HepG2 (cell line): ENCODE measurements around the gene MEPCE. TPM values are rescaled to one million over a fixed set of nuclear protein-coding genes. Genes with fewer than 3 reads are reported as not detected.

Source experiments
- ADNP ChIP-seq: sonication (generic); formaldehyde crosslinking; IDR thresholded peaks from 2 replicates; pipeline ENCODE4 v1.4.0; 2020; ENCODE audit warnings: missing genetic modification reagents
- AGO1 ChIP-seq: fragments of 200-400 bp; formaldehyde crosslinking; IDR thresholded peaks from 2 replicates; pipeline ENCODE4 v1.6.1; 2017; ENCODE audit warnings: mild to moderate bottlenecking, low read depth, low read length, moderate library complexity; ENCODE audit not compliant: poor library complexity, severe bottlenecking
- CREBL2 ChIP-seq: sonication (generic); formaldehyde crosslinking; IDR thresholded peaks from 2 replicates; pipeline ENCODE4 v1.8.1; 2023; ENCODE audit warnings: missing genetic modification reagents, mild to moderate bottlenecking, borderline replicate concordance
- DMTF1 ChIP-seq: sonication (generic); formaldehyde crosslinking; IDR thresholded peaks from 2 replicates; pipeline ENCODE4 v1.4.0; 2020; ENCODE audit warnings: mild to moderate bottlenecking, missing genetic modification reagents
- KLF9 ChIP-seq: IDR thresholded peaks from 2 replicates; pipeline ENCODE4 v1.6.1; 2016; ENCODE audit warnings: low read depth
- LBX2 ChIP-seq: sonication (generic); formaldehyde crosslinking; IDR thresholded peaks from 2 replicates; pipeline ENCODE4 v1.5.0; 2020; ENCODE audit warnings: missing genetic modification reagents, mild to moderate bottlenecking, borderline replicate concordance
- MAFK ChIP-seq, 2 experiments: IDR thresholded peaks in 1 of 2; conservative IDR thresholded peaks in 1 of 2; 2 replicates each; pipeline ENCODE4 v1.6.1; 2011; ENCODE audit warnings: improper control_type of control experiment in 2 of 2, low read length in 2 of 2
- PAXIP1 ChIP-seq: sonication (generic); formaldehyde crosslinking; conservative IDR thresholded peaks from 2 replicates; pipeline ENCODE4 v1.4.0; 2020; ENCODE audit warnings: mild to moderate bottlenecking, missing genetic modification reagents, moderate library complexity
- USF2 ChIP-seq, 2 experiments: sonication (generic) in 1 of 2; formaldehyde crosslinking in 1 of 2; IDR thresholded peaks; 2 replicates each; pipeline versions ENCODE4 v1.5.1 to v1.6.1; 2011 to 2020; ENCODE audit warnings: borderline replicate concordance in 1 of 2, low read depth in 1 of 2, low read length in 1 of 2, mild to moderate bottlenecking in 1 of 2, missing genetic modification reagents in 1 of 2, moderate library complexity in 1 of 2
- ZBTB26 ChIP-seq: IDR thresholded peaks from 2 replicates; pipeline ENCODE4 v1.6.1; 2016; ENCODE audit warnings: missing compliant biosample characterization, missing genetic modification reagents, borderline replicate concordance
- ZNF33B ChIP-seq: sonication (generic); formaldehyde crosslinking; IDR thresholded peaks from 2 replicates; pipeline ENCODE4 v1.5.1; 2020; ENCODE audit warnings: mild to moderate bottlenecking, missing genetic modification reagents
- ZNF607 ChIP-seq: sonication (generic); formaldehyde crosslinking; IDR thresholded peaks from 2 replicates; pipeline ENCODE4 v1.5.1; 2020; ENCODE audit warnings: missing genetic modification reagents, mild to moderate bottlenecking, borderline replicate concordance
- ZNF7 ChIP-seq: IDR thresholded peaks from 2 replicates; pipeline ENCODE4 v1.6.1; 2016; ENCODE audit warnings: missing biosample characterization, missing genetic modification reagents
- ZNF790 ChIP-seq: sonication (generic); formaldehyde crosslinking; IDR thresholded peaks from 2 replicates; pipeline ENCODE4 v1.8.0; 2022; ENCODE audit warnings: missing genetic modification reagents, mild to moderate bottlenecking, borderline replicate concordance
- ZSCAN21 ChIP-seq: sonication (generic); formaldehyde crosslinking; IDR thresholded peaks from 2 replicates; pipeline ENCODE4 v1.8.0; 2022; ENCODE audit warnings: mild to moderate bottlenecking, missing genetic modification reagents, moderate library complexity, borderline replicate concordance
- ZSCAN22 ChIP-seq: sonication (generic); formaldehyde crosslinking; IDR thresholded peaks from 2 replicates; pipeline ENCODE4 v1.4.0; 2020; ENCODE audit warnings: mild to moderate bottlenecking, missing genetic modification reagents
- ZSCAN29 ChIP-seq: sonication (generic); formaldehyde crosslinking; conservative IDR thresholded peaks from 2 replicates; pipeline ENCODE4 v1.4.0; 2020; ENCODE audit warnings: mild to moderate bottlenecking, missing genetic modification reagents
- polyA plus RNA-seq, 8 experiments: library from polyadenylated mRNA; depleted of rRNA in 3 of 8; stranded (reverse) in 7 of 8; unstranded in 1 of 8; fragments of >200 nt; fragmentation: Illumina TruSeq in 4 of 8; extraction: Trizol in 4 of 8; gene quantifications; 2 replicates each; pipeline versions ENCODE4 v1.2.1 to v1.2.3, GENCODE V29; 2011 to 2016; ENCODE audit warnings: low read depth in 4 of 8, missing spikeins in 1 of 8, mixed read lengths in 1 of 8; ENCODE audit not compliant: insufficient read depth in 1 of 8
- total RNA-seq, 5 experiments: library from RNA; depleted of rRNA; stranded (reverse); fragments of >200 nt; fragmentation: Illumina TruSeq; extraction: Trizol; gene quantifications; 2 replicates each; pipeline ENCODE4 v1.2.3, GENCODE V29; 2016; ENCODE audit warnings: low read depth in 1 of 5

MEPCE gene
- total and polyA plus RNA-seq, 2 of the 13 experiments (the other 11 are each of a cell fraction or from before 2014, with no cell fraction given), result 12.3 to 26.0 TPM

GRCh38 chr7:100428967-100429636, 529 bp upstream of the MEPCE start (continued):
- TF ChIP-seq PAXIP1 (CRISPR knock-in tag) (peak; percentile 59; the same call in 1 of the 2 replicates), USF2 (IDR thresholded peaks at IDR 0.05; ENCODE audit: low read depth, low read length) (peak; percentile 79), USF2 (CRISPR knock-in tag; IDR thresholded peaks at IDR 0.05; ENCODE audit: borderline replicate concordance) (peak; percentile 84; the same call in 1 of the 2 replicates), KLF9 (CRISPR knock-in tag) (peak; percentile 74; the same call in 1 of the 2 replicates), ZSCAN22 (no peak; the same call in 1 of the 2 replicates), ZNF33B (CRISPR knock-in tag) (no peak), LBX2 (CRISPR knock-in tag) (no peak), CREBL2 (peak; percentile 55; the same call in 1 of the 2 replicates), ZSCAN29 (CRISPR knock-in tag) (no peak), ZNF607 (CRISPR knock-in tag) (no peak; the same call in none of the 2 replicates), ZNF790 (CRISPR knock-in tag) (no peak), DMTF1 (CRISPR knock-in tag) (no peak), ZBTB26 (no peak), AGO1 (no peak), ZSCAN21 (CRISPR knock-in tag) (peak; percentile 53), ZNF7 (0 out of 2 replicates have a peak, but pooled peaks have one; percentile 9), ADNP (no peak), MAFK (conservative IDR thresholded peaks at IDR 0.05 in 1 of 2, IDR thresholded peaks at IDR 0.05 in 1 of 2; ENCODE audit: low read length in 2 of 2) (peak; percentile 0 to 42; a peak in 2 of 4 replicates)
